HCT116 (cell line): ENCODE data around the gene PTCD3. TPM values are rescaled to one million over a fixed set of nuclear protein-coding genes. Genes with fewer than 3 reads are reported as not detected.

ENCODE experiments used
- ATAC-seq: fragments of 200-7000 bp; cut with Tn5 transposase; 2 replicates; pipeline ENCODE4 v1.9.1; 2020; ENCODE audit warnings: mild to moderate bottlenecking, moderate library complexity
- BruUV-seq: library from RNA; stranded (reverse); fragments of 400-500 nt; replicated peaks from 2 replicates; lab custom pipeline; 2021; lab: Mats Ljungman, UMichigan
- CTCF ChIA-PET: fragments of 300-600 bp; sonication (Branson Sonifier 250); formaldehyde crosslinking; loops from one replicate; lab custom pipeline; 2021; ENCODE audit warnings: antibody characterized with exemption; lab: Charles Lee
- POLR2A ChIA-PET: fragments of 300-600, 350-600 bp; sonication (Branson Sonifier 250); formaldehyde crosslinking; loops from one replicate; lab custom pipeline; 2021; ENCODE audit warnings: antibody characterized with exemption; lab: Charles Lee
- RAD21 ChIA-PET, 2 experiments: fragments of 300-600 bp; sonication (Branson Sonifier 250); formaldehyde crosslinking; loops; one replicate each; lab custom pipeline; 2023; ENCODE audit warnings: low total read pairs in 2 of 2; ENCODE audit not compliant: uncharacterized antibody in 2 of 2, unreplicated experiment in 2 of 2, low non-redundant PET in 1 of 2; lab: Charles Lee
- DNase-seq: peaks from one replicate; pipeline ENCODE4 v3.0.0-alpha.2; 2010; ENCODE audit warnings: low read depth, low spot score
- H2AFZ ChIP-seq: fragments of 200-600 bp; shearing (Covaris generic), sonication (generic); 2 replicates; pipeline ENCODE4 v1.6.1; 2017; ENCODE audit warnings: low read depth, mixed run types, mixed read lengths, antibody characterized with exemption, low read length; ENCODE audit not compliant: poor library complexity, severe bottlenecking
- H3K27ac ChIP-seq: 2 replicates; pipeline ENCODE4 v1.5.1; 2012; ENCODE audit warnings: low read depth, low read length
- H3K27me3 ChIP-seq: fragments of 200-600 bp; sonication (generic); 2 replicates; pipeline ENCODE4 v1.6.1; 2016; ENCODE audit warnings: mixed run types, low read length, mixed read lengths; ENCODE audit not compliant: insufficient read depth
- H3K36me3 ChIP-seq, 2 experiments: fragments of 200-500 bp in 1 of 2; fragments of 200-600 bp in 1 of 2; sonication (Bioruptor generic) in 1 of 2; sonication (generic) in 1 of 2; 2 replicates each; pipeline versions ENCODE4 v1.5.1 to v1.6.1; 2014 to 2016; ENCODE audit warnings: low read length in 2 of 2, inconsistent platforms in 1 of 2, mixed read lengths in 1 of 2, mixed run types in 1 of 2; ENCODE audit not compliant: insufficient read depth in 2 of 2, control insufficient read depth in 1 of 2
- H3K4me1 ChIP-seq, 2 experiments: fragments of 200-600 bp in 1 of 2; sonication (generic) in 1 of 2; 2 replicates each; pipeline versions ENCODE4 v1.5.1 to v1.6.1; 2012 to 2017; ENCODE audit warnings: low read length in 2 of 2, inconsistent platforms in 1 of 2, mild to moderate bottlenecking in 1 of 2, mixed read lengths in 1 of 2, mixed run types in 1 of 2, moderate library complexity in 1 of 2; ENCODE audit not compliant: insufficient read depth in 2 of 2, control insufficient read depth in 1 of 2
- H3K4me2 ChIP-seq: fragments of 200-600 bp; sonication (generic); 2 replicates; pipeline ENCODE4 v1.6.1; 2017; ENCODE audit warnings: mixed run types, low read length, mixed read lengths
- H3K4me3 ChIP-seq, 2 experiments: fragments of 200-600 bp in 1 of 2; sonication (generic) in 1 of 2; replicated peaks in 1 of 2; 2 replicates each; pipeline ENCODE4 v1.5.1; 2011 to 2016; ENCODE audit warnings: low read length in 2 of 2, control low read depth in 1 of 2, low read depth in 1 of 2, mild to moderate bottlenecking in 1 of 2, mixed read lengths in 1 of 2, mixed run types in 1 of 2
- H3K79me2 ChIP-seq: fragments of 200-600 bp; sonication (generic); 2 replicates; pipeline ENCODE4 v1.6.1; 2017; ENCODE audit warnings: mild to moderate bottlenecking, mixed run types, low read length, moderate library complexity, mixed read lengths; ENCODE audit not compliant: insufficient read depth
- H3K9ac ChIP-seq: fragments of 200-600 bp; sonication (generic); 2 replicates; pipeline ENCODE4 v1.6.1; 2016; ENCODE audit warnings: low read length, mixed read lengths
- H3K9me2 ChIP-seq: fragments of 200-600 bp; sonication (generic), shearing (Covaris generic); 2 replicates; pipeline ENCODE4 v1.6.1; 2017; ENCODE audit warnings: mixed run types, mild to moderate bottlenecking, moderate library complexity; ENCODE audit not compliant: insufficient read depth
- H3K9me3 ChIP-seq, 2 experiments: fragments of 200-500 bp in 1 of 2; fragments of 200-600 bp in 1 of 2; sonication (Bioruptor generic) in 1 of 2; sonication (generic) in 1 of 2; 2 replicates each; pipeline ENCODE4 v1.6.1; 2014 to 2017; ENCODE audit warnings: low read length in 2 of 2, mixed read lengths in 2 of 2, inconsistent platforms in 1 of 2, low read depth in 1 of 2, mild to moderate bottlenecking in 1 of 2, mixed run types in 1 of 2, moderate library complexity in 1 of 2; ENCODE audit not compliant: control insufficient read depth in 1 of 2, insufficient read depth in 1 of 2
- H4K20me1 ChIP-seq: fragments of 200-600 bp; sonication (generic), shearing (Covaris generic); 2 replicates; pipeline ENCODE4 v1.6.1; 2017; ENCODE audit warnings: mixed run types, mild to moderate bottlenecking, moderate library complexity; ENCODE audit not compliant: insufficient read depth
- CBX3 ChIP-seq: IDR thresholded peaks from 2 replicates; pipeline ENCODE4 v1.6.1; 2012; ENCODE audit warnings: low read depth
- ELF1 ChIP-seq: IDR thresholded peaks from 2 replicates; pipeline ENCODE4 v1.6.1; 2012; ENCODE audit warnings: low read depth, borderline replicate concordance
- EZH2 ChIP-seq: fragments of 200-600 bp; sonication (generic); IDR thresholded peaks from 2 replicates; pipeline ENCODE4 v1.6.1; 2017; ENCODE audit warnings: antibody characterized with exemption, mixed run types
- JUND ChIP-seq: IDR thresholded peaks from 2 replicates; pipeline ENCODE4 v1.6.1; 2012
- SP1 ChIP-seq: IDR thresholded peaks from 2 replicates; pipeline ENCODE4 v1.6.1; 2012; ENCODE audit warnings: low read depth
- YY1 ChIP-seq: IDR thresholded peaks from 2 replicates; pipeline ENCODE4 v1.6.1; 2011; ENCODE audit warnings: low read length, low read depth, moderate library complexity, mild to moderate bottlenecking; ENCODE audit not compliant: insufficient replicate concordance; ENCODE audit errors: extremely low read depth
- ZNF274 ChIP-seq: fragments of 200-500 bp; sonication (Bioruptor generic); IDR thresholded peaks from 2 replicates; pipeline ENCODE4 v1.6.1; 2014; ENCODE audit warnings: mild to moderate bottlenecking, low read depth, low read length, inconsistent platforms
- intact Hi-C: fragments of 100-400 bp; cut with micrococcal nuclease; formaldehyde crosslinking; loops from 2 replicates; pipeline ENCODE4 v1.10.0; 2022
- total RNA-seq: library from RNA; stranded (reverse); gene quantifications from one replicate; pipeline ENCODE4 v1.2.1, GENCODE V29; 2021; ENCODE audit not compliant: unreplicated experiment
- TF ChIP-seq, protein P1 (sequence below), 3 experiments: fragments of 200-600 bp in 1 of 3; sonication (generic) in 1 of 3; IDR thresholded peaks in 2 of 3; conservative IDR thresholded peaks in 1 of 3; 2 replicates each; pipeline ENCODE4 v1.5.1; 2012 to 2017; ENCODE audit warnings: low read depth in 2 of 3, low read length in 2 of 3, antibody characterized with exemption in 1 of 3, borderline replicate concordance in 1 of 3, control low read depth in 1 of 3, mild to moderate bottlenecking in 1 of 3, mixed read lengths in 1 of 3, mixed run types in 1 of 3, moderate library complexity in 1 of 3; ENCODE audit not compliant: insufficient read depth in 1 of 3

PTCD3 gene
- total RNA-seq, 1 experiment from 2014 or later, result 154 TPM

DNA sequence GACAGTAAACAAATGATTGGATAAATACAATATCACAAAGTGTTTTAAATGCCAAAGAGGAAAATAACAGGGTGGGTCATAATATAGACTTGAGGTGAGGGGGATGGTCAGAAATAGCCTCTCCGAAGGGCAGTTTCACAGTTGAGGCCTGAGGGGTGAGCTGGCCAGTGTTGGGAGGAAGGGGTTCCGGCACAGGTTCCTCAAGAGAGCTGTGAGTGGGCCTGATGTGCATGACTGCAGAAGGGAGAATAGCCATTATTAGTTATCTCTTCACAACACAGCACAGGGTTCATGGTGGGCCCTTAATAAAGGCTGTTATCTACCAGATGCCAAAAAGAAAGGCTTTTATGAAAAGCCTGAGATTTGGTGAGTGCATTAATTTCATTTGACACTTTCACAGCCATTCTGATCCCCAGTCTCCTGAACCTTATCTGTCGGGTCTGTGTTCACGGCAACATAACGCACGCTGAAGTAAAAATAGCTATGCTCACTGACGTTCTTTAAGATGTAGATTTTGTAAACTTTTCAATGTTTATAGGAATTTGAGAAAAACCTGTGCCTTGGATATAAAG, 39.9 kb upstream of the PTCD3 start:
- no TSS peak for BruUV-seq
- Histone ChIP-seq H3K27me3 (no peaks in the 10 kb centered on the region), H3K4me1 (peaks cover 4 to 15% of the 10 kb centered on the region in 2 experiments; a peak in 2 of 4 replicates), H2AFZ (no peak overlapping the region), H3K9me2 (no peaks in the 10 kb centered on the region), H3K36me3 (peaks cover 35 to 58% of the 10 kb centered on the region in 2 experiments), H3K27ac (no peak overlapping the region), H3K9ac (no peak overlapping the region), H3K9me3 (no peaks in the 10 kb centered on the region), H4K20me1 (peaks cover 4% of the 10 kb centered on the region; the same call in 1 of the 2 replicates), H3K4me3 (no peak overlapping the region), H3K79me2 (0 out of 2 replicates have a peak, but pooled peaks cover 5% of the 10 kb centered on the region), H3K4me2 (no peak overlapping the region)
- intact Hi-C loops, result no loop called here
- no peak for ATAC-seq
- ChIA-PET POLR2A (no interaction called here), CTCF (no interaction called here), RAD21 (no interaction called here)
- no peak for DNase-seq
- TF ChIP-seq CBX3 (no peak), SP1 (no peak), JUND (no peak)
- TF ChIP-seq, protein P1, sequence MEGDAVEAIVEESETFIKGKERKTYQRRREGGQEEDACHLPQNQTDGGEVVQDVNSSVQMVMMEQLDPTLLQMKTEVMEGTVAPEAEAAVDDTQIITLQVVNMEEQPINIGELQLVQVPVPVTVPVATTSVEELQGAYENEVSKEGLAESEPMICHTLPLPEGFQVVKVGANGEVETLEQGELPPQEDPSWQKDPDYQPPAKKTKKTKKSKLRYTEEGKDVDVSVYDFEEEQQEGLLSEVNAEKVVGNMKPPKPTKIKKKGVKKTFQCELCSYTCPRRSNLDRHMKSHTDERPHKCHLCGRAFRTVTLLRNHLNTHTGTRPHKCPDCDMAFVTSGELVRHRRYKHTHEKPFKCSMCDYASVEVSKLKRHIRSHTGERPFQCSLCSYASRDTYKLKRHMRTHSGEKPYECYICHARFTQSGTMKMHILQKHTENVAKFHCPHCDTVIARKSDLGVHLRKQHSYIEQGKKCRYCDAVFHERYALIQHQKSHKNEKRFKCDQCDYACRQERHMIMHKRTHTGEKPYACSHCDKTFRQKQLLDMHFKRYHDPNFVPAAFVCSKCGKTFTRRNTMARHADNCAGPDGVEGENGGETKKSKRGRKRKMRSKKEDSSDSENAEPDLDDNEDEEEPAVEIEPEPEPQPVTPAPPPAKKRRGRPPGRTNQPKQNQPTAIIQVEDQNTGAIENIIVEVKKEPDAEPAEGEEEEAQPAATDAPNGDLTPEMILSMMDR (IDR thresholded peaks at IDR 0.05 in 2 of 3, conservative IDR thresholded peaks at IDR 0.05 in 1 of 3; ENCODE audit: borderline replicate concordance in 1 of 3, insufficient read depth in 1 of 3, low read depth in 2 of 3, low read length in 2 of 3), result no peak

DNA sequence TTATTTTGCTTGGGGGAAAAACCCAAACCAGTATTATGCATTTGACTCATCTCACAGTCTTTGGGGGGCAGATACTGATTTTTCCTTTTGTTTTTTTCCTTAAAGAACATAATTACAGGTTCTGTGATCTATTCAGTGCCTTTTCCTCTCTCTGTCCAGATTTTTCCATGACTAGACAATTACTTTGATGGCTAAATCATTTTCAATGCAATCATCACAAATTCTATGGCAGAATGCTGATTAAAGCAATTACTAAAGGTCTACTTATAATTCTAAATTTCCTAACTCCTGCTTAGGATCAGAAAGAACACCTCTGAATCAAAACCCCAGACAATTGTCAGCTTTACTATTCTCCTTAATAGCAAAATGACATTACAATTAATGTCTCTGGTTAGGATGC, 39.1 kb upstream of the PTCD3 start:
- TF ChIP-seq EZH2, result no peak
- TF ChIP-seq, protein P1 (IDR thresholded peaks at IDR 0.05 in 2 of 3, conservative IDR thresholded peaks at IDR 0.05 in 1 of 3; ENCODE audit: borderline replicate concordance in 1 of 3, insufficient read depth in 1 of 3, low read depth in 2 of 3, low read length in 2 of 3), result no peak
- no peak for TF ChIP-seq ELF1
- no peak for TF ChIP-seq YY1
- no peak for TF ChIP-seq ZNF274
- TF ChIP-seq, all 23 proteins: peak for 0
- H3K4me3 ChIP-seq, result no peak overlapping the region
- no peaks in the 10 kb centered on the region for H3K9me3 ChIP-seq
- DNase-seq (no peak), ATAC-seq (no peak)
- H3K36me3 ChIP-seq, result peaks cover 40 to 58% of the 10 kb centered on the region in 2 experiments
- H3K9me2 ChIP-seq, result no peaks in the 10 kb centered on the region
- 0 out of 2 replicates have a peak, but pooled peaks cover 4% of the 10 kb centered on the region for H3K79me2 ChIP-seq
- H3K4me2 ChIP-seq, result no peak overlapping the region
- no peaks in the 10 kb centered on the region for H3K27me3 ChIP-seq
- H3K4me1 ChIP-seq, result peaks cover 3 to 14% of the 10 kb centered on the region in 2 experiments; a peak in 2 of 4 replicates
- RAD21 ChIA-PET, result no interaction called here
- CTCF ChIA-PET, result no interaction called here
- intact Hi-C loops, result no loop called here
- H2AFZ ChIP-seq, result no peak overlapping the region
- H3K9ac ChIP-seq, result no peak overlapping the region
- peaks cover 4% of the 10 kb centered on the region; the same call in 1 of the 2 replicates for H4K20me1 ChIP-seq
- no TSS peak for BruUV-seq
- H3K27ac ChIP-seq, result no peak overlapping the region
- POLR2A ChIA-PET, result no interaction called here
